GM18873 (cell line): ENCODE results near the gene NPHP1.
"Not testable (repeated sequence)": the region's sequence is repeated elsewhere in the genome, so short reads cannot be mapped to it uniquely, and the experiment has no call there.

Experiments used
- ATAC-seq: cut with Tn5 transposase; IDR thresholded peaks from one replicate; pipeline ENCODE4 v1.9.1; 2021; ENCODE audit warnings: mild to moderate bottlenecking, moderate library complexity, moderate number of reproducible peaks; ENCODE audit not compliant: unreplicated experiment, low FRiP score

The NPHP1 gene

GRCh38 chr2:110105608-110106467, 99.0 kb downstream of the NPHP1 start:
- no peak for ATAC-seq

GRCh38 chr2:110105183-110105582, 99.6 kb downstream of the NPHP1 start:
- no peak for ATAC-seq

GRCh38 chr2:110104025-110104771, 100.6 kb downstream of the NPHP1 start:
- ATAC-seq, result no peak

DNA sequence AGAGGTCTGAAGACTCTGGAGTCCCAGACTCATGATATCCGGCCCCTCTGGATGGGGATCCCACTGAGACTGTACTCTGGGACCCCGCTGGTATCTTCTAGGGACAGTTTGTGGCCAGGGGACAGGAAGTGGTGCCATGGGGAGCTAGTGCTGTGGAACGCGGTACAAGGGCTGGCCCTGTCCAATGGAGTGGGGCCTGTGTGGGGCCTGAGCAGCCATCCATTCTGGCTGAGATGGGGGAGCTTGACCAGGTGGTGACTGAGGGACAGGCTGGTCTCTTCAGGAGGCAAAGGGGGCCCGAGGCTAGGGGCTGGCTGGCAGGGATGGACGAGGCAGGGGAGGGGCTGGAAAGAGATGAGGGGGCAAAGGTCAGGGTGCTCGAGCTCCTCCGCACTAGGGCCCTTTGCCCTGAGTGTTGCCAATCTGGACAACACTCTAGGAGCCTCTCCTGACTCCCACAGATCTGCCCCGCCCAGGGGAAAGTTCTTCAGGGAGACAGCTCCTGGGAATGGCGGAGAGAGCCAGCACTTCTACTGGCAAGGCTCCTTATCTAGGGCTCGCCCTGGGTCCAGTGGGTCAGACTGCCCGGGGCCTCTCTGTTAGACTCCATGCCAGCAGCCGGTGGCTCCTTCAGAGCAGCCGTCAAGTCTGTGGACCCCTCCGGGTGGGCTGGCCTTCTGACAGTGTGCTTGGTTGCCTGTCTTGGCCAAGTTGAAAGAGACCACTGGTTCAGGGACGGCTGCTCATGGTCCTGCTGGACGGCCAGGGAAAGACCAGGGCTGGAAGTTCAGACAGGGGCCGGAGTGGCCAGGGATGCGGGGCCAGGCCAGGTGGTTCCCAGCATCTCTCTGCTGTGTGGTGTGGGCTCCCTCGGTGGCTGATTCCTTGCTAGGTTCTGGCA, 101.5 kb downstream of the NPHP1 start:
- ATAC-seq, result no peak

DNA sequence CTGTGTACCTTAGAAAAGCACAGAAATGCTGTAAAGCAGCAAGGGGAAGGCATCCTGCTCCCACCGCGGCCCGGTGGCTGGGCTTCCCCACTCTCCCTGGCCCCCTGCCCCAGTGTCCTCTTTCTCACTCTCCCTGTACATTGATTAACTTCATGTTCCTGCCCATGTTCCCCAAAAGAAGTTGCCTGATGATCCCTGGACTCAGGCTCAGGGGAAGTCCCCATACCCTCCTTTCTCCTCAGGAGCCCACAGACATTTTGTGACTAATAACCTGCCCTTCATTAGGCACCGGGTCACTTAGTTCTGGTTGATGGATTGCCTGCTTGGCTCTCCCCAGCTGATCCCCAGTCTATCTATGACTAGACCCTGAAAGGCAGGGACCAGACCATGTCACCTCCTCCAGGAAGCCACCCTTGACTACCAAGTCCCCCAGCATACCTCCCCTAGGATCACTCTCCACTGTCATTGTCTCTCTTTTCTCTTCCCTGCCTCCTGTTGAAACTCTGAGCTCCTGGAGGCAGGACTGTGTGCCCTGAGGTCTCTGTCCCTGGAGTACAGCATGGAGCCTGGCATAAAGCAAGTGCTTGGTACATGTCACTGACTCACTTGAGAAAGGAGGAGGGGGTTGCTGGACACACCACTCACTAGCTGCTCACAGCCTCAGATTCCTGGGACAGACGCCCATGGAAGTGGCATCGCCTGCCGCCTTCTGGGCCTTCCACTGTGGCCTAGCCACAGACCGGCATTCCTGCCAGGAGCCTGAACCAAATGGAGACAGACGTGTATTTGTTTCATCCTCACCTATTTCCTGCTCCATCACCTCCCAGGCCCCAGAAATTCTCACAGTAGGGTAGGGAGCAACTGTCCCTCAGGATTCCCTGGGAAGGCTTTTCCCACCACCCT, 102.7 kb downstream of the NPHP1 start:
- no peak for ATAC-seq

DNA sequence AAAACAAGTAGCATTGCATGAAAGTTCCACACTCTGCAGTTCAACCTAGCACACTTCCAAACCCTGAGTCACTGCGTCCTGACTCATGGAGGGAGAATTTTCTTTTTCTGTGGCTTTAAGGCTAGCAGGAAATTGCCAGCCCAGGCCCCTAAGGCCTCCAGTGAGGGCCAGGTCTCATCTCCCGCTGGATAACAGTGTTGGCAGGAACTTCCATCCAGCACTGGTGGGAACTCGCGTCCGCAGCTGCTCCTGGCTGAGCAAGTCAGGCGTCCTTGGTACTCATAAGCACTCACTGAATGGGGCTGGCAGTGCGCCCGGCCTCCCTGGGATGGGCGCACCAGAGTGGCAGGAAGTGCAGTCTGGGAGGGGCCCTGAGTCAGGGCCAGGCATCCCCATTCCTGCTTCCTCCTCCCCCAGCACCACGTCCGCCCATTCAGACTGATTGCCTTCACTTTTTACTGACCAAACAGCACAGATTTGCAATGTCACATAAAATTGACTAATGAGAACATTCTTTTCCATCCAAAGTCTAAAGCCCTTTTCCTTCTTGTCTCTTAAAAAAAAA, 103.5 kb downstream of the NPHP1 start:
- ATAC-seq, result no peak

GRCh38 chr2:110100880-110101279, 103.9 kb downstream of the NPHP1 start:
- not testable (repeated sequence) for ATAC-seq

GRCh38 chr2:110100480-110100879, 104.3 kb downstream of the NPHP1 start:
- no peak for ATAC-seq

- no peak for ATAC-seq
Observed at GRCh38 chr2:110099471-110100225, 105.2 kb downstream of the NPHP1 start.

DNA sequence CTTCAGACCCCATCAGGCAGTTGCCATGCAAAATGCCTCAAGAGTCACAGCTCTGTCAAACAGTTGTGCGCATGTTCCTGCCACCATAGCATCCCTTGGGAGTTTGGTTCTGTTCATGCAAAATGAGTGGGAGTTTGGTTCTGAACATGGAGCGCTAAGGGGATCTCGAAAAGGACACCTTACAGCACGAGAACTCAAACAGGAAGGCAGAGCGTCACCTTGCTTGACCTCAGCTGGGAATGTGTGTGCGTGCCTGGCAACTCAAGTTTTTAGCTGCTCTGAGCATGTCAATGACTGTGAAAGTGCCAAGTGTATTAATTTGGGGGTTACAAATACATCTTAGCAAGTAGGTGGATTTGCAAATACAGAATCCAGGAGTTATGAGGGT, 105.8 kb downstream of the NPHP1 start:
- ATAC-seq, result no peak

DNA sequence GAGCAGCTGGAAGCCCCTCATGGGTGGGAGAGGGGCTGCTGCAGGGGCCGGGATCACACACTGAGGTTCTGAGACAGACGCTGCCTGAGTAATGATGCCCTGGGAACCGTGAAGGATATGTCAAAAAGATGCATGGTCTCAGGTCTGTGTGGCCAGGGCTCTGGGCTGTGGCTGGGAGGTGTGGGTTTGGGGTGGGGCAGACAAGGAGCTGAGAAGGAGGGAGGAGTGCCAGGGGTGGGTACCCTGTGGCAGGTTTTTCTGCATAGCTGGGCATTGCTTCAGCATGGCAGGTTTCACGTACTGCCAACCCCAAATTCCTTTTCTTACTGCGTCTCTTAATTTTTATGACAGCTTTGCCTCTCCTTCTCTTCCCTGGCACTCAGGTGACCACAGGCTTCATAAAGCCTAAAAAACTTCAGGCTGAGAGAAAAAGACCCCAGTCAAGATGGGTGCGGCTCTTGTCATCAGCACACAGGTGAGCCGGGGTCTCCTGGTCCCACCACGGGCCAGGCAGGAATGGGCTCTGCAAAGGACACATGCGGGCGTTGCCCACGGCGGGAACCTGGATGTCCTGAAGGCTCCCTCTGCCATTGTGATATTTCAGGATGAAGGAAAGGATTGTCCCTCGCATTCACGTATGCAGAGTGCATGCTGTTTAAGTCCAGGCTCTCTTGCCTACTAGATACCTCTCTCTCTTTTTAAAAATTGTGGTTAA, 107.2 kb downstream of the NPHP1 start:
- ATAC-seq, result no peak

DNA sequence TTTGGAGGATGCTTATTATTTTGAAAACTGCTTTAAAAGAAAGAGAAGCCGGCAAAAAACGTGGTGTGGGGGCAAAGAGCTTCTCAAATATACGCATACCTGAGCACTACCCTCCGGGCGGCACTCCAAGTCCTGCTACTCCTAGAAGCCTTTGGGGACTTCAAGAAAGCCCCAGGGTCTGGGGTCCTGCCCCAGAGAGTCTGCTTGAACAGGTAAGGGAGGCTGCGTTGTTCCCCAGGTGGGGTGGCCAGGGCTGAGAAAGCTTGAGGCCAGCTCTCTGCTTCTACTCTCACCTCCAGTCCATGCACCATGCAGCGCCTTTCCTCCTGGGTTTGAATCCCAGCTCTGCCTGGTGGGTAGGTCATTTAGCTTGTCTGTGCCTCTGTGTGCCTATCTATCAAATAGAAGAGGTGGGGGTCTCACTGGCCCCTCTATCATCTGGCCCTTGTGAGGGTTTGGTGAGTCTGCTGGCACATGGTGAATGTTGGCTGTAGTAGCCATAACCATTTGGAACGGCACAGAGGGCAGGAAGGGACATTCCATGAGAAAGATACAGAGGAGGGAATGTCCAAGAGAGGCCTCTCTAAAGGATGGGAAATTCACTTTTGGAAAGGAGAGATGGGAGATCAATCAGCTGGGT, 108.7 kb downstream of the NPHP1 start:
- ATAC-seq, result no peak

GRCh38 chr2:110094884-110095534, 109.8 kb downstream of the NPHP1 start:
- ATAC-seq, result not testable (repeated sequence)

- ATAC-seq, result not testable (repeated sequence)
Observed at GRCh38 chr2:110093924-110094323, 110.9 kb downstream of the NPHP1 start.

DNA sequence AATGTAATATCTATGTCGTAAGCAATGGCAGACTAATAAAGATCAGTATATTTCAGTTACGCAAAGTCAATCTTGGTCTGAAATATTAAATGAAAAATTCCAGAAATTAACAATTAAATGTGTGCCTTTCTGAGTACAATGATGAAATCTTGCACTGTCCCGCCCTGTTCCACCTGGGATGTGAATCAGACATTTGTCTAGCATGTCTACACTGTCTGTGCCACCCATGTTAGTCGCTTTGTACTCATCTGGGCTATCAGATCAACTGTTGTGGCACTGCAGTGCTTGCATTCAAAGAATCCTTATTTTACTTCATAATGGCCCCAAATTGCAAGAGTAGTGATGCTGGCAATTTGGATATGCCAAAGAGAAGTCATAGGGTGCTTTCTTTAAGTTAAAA, 114.6 kb downstream of the NPHP1 start:
- not testable (repeated sequence) for ATAC-seq

DNA sequence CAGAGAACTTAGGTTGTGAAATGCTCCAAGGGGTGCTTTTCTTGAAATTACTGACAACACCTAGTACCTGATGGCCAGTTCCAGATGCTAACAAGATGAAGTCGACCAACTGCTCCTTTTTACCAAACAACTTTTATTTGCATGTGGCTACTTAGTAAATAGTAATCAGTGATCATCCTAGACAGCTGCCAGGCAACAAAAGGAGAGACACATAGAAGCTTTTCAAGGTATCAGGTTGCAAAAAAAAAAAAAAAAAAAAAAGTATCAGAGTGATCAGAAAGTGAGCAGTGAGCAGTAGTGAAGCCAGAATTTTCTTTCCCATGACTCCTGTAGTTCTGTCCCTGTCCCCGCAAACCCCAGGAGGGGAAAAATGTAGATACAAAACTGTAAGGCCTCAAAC, 121.1 kb downstream of the NPHP1 start:
- not testable (repeated sequence) for ATAC-seq

- not testable (repeated sequence) for ATAC-seq
Observed at GRCh38 chr2:110083162-110083561, 121.7 kb downstream of the NPHP1 start.
